ENCODE measurements around the gene MYO7A. TPM values are rescaled to one million over a fixed set of nuclear protein-coding genes. Genes with fewer than 3 reads are reported as not detected.

The MYO7A gene
- total RNA-seq, 2 experiments from 2014 or later = 0.09 to 0.14 TPM

DNA sequence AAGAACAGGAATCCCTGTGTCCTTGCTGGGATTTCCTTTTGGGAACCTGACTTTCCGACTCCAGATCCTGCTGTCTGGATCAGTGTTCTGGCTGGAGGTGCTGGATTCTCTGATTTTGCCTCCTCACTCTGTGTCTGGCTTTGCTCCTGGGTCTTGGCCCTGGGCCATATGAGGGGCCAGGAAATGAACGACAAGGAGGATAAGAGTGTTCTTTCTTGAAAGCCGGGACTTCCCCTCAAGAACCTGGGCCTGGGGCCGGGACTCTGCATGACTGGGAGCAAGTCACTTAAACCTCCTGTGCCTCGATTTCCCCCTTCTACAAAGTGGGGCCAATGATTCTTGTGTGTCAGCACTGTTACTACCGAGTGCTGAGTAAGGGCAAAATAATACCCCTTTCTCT, 2.9 kb upstream of the MYO7A start:
- TF ChIP-seq, protein P1, sequence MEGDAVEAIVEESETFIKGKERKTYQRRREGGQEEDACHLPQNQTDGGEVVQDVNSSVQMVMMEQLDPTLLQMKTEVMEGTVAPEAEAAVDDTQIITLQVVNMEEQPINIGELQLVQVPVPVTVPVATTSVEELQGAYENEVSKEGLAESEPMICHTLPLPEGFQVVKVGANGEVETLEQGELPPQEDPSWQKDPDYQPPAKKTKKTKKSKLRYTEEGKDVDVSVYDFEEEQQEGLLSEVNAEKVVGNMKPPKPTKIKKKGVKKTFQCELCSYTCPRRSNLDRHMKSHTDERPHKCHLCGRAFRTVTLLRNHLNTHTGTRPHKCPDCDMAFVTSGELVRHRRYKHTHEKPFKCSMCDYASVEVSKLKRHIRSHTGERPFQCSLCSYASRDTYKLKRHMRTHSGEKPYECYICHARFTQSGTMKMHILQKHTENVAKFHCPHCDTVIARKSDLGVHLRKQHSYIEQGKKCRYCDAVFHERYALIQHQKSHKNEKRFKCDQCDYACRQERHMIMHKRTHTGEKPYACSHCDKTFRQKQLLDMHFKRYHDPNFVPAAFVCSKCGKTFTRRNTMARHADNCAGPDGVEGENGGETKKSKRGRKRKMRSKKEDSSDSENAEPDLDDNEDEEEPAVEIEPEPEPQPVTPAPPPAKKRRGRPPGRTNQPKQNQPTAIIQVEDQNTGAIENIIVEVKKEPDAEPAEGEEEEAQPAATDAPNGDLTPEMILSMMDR (IDR thresholded peaks at IDR 0.05) = no peak
- no peaks in the 10 kb centered on the region for H3K9me3 Mint-ChIP-seq
- peaks cover 5% of the 10 kb centered on the region for H3K4me1 Mint-ChIP-seq (ENCODE audit: low read depth)
- intact Hi-C loops (cut with micrococcal nuclease) = loop anchor here (10.0 kb wide), 1 partner anchor 430 kb away; no protein-coding TSS in a partner anchor
- CTCF ChIA-PET = interaction anchor here (4.2 kb wide), 1 partner anchor 62 kb away, joined by 176 read pairs; no protein-coding TSS in a partner anchor
- H3K27ac Mint-ChIP-seq = no peak overlapping the region
- H3K36me3 Mint-ChIP-seq (ENCODE audit: low read depth) = no peaks in the 10 kb centered on the region
- peaks cover 4% of the 10 kb centered on the region for H3K27me3 Mint-ChIP-seq
- POLR2A ChIA-PET = no interaction called here
- no peak overlapping the region for H3K4me3 Mint-ChIP-seq
- no peak for DNase-seq
- ATAC-seq = no peak

DNA sequence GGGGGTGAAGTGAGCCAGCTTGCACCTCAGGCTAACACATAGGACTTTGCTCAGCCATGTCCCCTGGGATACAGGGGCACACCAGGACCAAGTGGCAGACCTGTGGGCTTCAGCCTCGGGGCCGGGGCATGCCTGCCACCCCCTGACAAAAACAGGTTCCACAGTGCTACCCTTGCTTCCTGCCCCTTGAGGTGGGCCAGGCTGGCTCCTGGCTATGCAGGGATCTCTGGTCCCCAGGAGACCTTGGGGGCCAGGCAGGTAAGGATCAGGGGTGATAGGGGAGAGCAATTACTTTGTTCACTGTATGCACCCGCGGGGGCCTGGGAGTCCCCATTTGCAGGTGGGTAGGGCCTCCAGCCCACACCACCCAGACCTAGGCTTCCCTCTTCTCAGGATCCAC, 2.4 kb upstream of the MYO7A start:
- DNase-seq (no peak), ATAC-seq (no peak)
- H3K27ac Mint-ChIP-seq = no peak overlapping the region
- TF ChIP-seq, protein P1 (IDR thresholded peaks at IDR 0.05) = no peak
- intact Hi-C loops (cut with micrococcal nuclease) = loop anchor here (10.0 kb wide), 1 partner anchor 429 kb away; no protein-coding TSS in a partner anchor
- no peaks in the 10 kb centered on the region for H3K36me3 Mint-ChIP-seq (ENCODE audit: low read depth)
- peaks cover 4% of the 10 kb centered on the region for H3K27me3 Mint-ChIP-seq
- H3K4me3 Mint-ChIP-seq = no peak overlapping the region
- ChIA-PET POLR2A (no interaction called here), CTCF (interaction anchor here (3.3 to 4.2 kb wide), 2 partner anchors 34 to 61 kb away, joined by 20 to 176 read pairs; no protein-coding TSS in a partner anchor)
- peaks cover 5% of the 10 kb centered on the region for H3K4me1 Mint-ChIP-seq (ENCODE audit: low read depth)
- no peaks in the 10 kb centered on the region for H3K9me3 Mint-ChIP-seq

DNA sequence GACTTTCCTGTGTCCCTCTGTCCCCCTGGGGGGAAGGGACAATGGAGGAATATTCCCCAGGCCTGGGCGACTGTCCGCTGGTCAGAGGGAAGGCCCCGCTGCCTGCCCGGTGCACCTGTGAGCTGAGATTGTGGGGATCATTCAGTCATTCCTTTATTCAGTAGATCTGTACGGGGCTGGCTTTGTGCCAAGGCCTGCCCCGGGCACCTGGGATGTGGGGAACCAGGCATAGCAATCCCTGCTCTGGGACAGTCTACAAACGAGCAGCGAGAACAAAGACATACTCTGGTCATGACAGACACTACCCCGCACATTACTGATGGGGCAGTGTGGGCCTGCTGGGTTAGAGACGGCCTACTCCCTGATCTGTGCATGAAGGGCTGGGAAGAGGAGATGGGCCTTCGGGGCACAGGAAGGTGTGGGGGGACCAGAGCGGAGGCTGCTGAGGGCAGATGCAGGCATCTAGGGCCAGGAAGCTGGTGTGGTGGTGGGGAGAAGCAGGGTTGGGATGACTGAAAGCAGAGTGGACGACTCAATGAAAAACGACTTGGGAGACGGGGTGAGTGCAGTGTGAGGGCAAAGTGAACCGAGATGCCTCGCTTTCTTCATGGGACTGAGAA, 1.8 kb upstream of the MYO7A start:
- TF ChIP-seq, protein P1 (IDR thresholded peaks at IDR 0.05) = no peak
- intact Hi-C loops (cut with micrococcal nuclease) = loop anchor here (10.0 kb wide), 1 partner anchor 429 kb away; no protein-coding TSS in a partner anchor
- no peak overlapping the region for H3K4me3 Mint-ChIP-seq
- H3K4me1 Mint-ChIP-seq (ENCODE audit: low read depth) = peaks cover 5% of the 10 kb centered on the region
- H3K27me3 Mint-ChIP-seq = peaks cover 4% of the 10 kb centered on the region
- no peaks in the 10 kb centered on the region for H3K9me3 Mint-ChIP-seq
- CTCF ChIA-PET = interaction anchor here (0.7 to 4.2 kb wide), 38 partner anchors 10 to 422 kb away, joined by 3 to 176 read pairs (median 6); no protein-coding TSS in a partner anchor
- POLR2A ChIA-PET = no interaction called here
- H3K27ac Mint-ChIP-seq = no peak overlapping the region
- no peak for ATAC-seq
- DNase-seq = no peak
- no peaks in the 10 kb centered on the region for H3K36me3 Mint-ChIP-seq (ENCODE audit: low read depth)

DNA sequence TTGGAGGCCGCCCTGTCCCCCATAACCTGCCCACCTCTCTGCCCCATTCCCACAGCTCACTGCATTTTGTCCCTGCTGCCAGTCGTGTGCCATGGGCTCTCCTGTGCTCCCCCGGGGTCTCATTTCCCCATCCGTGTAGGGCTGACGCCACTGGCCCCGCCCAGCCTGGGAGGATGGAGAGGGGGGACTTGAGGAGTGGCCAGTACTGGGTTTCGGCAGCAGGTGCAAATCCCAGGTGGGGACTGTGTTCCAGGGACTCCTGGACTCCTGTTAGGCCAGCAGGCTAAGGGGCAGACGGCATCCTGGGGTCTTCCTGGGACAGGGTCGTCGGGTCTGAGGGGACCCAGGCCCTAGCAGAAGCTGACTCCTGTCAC, 1.2 kb upstream of the MYO7A start:
- Mint-ChIP-seq H3K4me1 (ENCODE audit: low read depth) (peaks cover 5% of the 10 kb centered on the region), H3K9me3 (no peaks in the 10 kb centered on the region), H3K4me3 (peak overlapping the region; percentile 37), H3K27me3 (peaks cover 4% of the 10 kb centered on the region), H3K36me3 (ENCODE audit: low read depth) (no peaks in the 10 kb centered on the region), H3K27ac (no peak overlapping the region)
- ChIA-PET POLR2A (no interaction called here), CTCF (interaction anchor here (0.6 to 4.2 kb wide), 58 partner anchors 9 to 1986 kb away, joined by 3 to 176 read pairs (median 5); no protein-coding TSS in a partner anchor)
- TF ChIP-seq, protein P1 (IDR thresholded peaks at IDR 0.05) = no peak
- intact Hi-C loops (cut with micrococcal nuclease) = loop anchor here (1.0 to 10.0 kb wide), 2 partner anchors 61 to 428 kb away; no protein-coding TSS in a partner anchor
- ATAC-seq (peak; percentile 13), DNase-seq (no peak)

Measured in activated CD8-positive, alpha-beta T cell treated with anti-CD3 and anti-CD28 coated beads for 36 hours (primary cell).